ENCODE data around the gene AUNIP. TPM values are rescaled to one million over a fixed set of nuclear protein-coding genes. Genes with fewer than 3 reads are reported as not detected.

AUNIP gene
- total RNA-seq, 3 donors from 2014 or later: 0.28 to 1.5 (median 0.35) TPM

- TF ChIP-seq CTCF (IDR thresholded peaks at IDR 0.05): no peak
- peak; percentile 21 for ATAC-seq
- Histone ChIP-seq H3K4me3 (no peak overlapping the region), H3K36me3 (ENCODE audit: low read depth) (no peaks in the 10 kb centered on the region), H3K4me1 (ENCODE audit: low read depth) (peaks cover 36% of the 10 kb centered on the region), H3K9me3 (no peaks in the 10 kb centered on the region)
- intact Hi-C loops (cut with DNase I, micrococcal nuclease): no loop called here
- DNase-seq: peak in 2 of 3 donors; percentile 33 to 41
These were observed 13.9 kb upstream of the AUNIP start for GRCh38 chr1:25873120-25873519.

GRCh38 chr1:25872713-25873112, 13.5 kb upstream of the AUNIP start:
- Histone ChIP-seq H3K4me3 (no peak overlapping the region), H3K4me1 (ENCODE audit: low read depth) (peaks cover 39% of the 10 kb centered on the region), H3K36me3 (ENCODE audit: low read depth) (no peaks in the 10 kb centered on the region), H3K9me3 (no peaks in the 10 kb centered on the region)
- DNase-seq: no peak
- TF ChIP-seq CTCF (IDR thresholded peaks at IDR 0.05): no peak
- ATAC-seq: no peak
- intact Hi-C loops (cut with DNase I, micrococcal nuclease): no loop called here

- no peak for TF ChIP-seq CTCF (IDR thresholded peaks at IDR 0.05)
- DNase-seq (peak in 1 of 3 donors; percentile 36), ATAC-seq (no peak)
- Histone ChIP-seq H3K4me3 (no peak overlapping the region), H3K36me3 (ENCODE audit: low read depth) (no peaks in the 10 kb centered on the region), H3K9me3 (no peaks in the 10 kb centered on the region), H3K4me1 (ENCODE audit: low read depth) (peaks cover 47% of the 10 kb centered on the region)
- intact Hi-C loops (cut with DNase I, micrococcal nuclease): no loop called here
These were observed 12.6 kb upstream of the AUNIP start for GRCh38 chr1:25871704-25872494.

- DNase-seq (peak in 2 of 3 donors; percentile 26 to 43), ATAC-seq (peak; percentile 44)
- Histone ChIP-seq H3K36me3 (ENCODE audit: low read depth) (no peaks in the 10 kb centered on the region), H3K9me3 (no peaks in the 10 kb centered on the region), H3K4me3 (no peak overlapping the region), H3K4me1 (ENCODE audit: low read depth) (peaks cover 47% of the 10 kb centered on the region)
- TF ChIP-seq CTCF (IDR thresholded peaks at IDR 0.05): no peak
- intact Hi-C loops (cut with DNase I, micrococcal nuclease): no loop called here
These were observed 11.9 kb upstream of the AUNIP start for GRCh38 chr1:25871086-25871703.

DNA sequence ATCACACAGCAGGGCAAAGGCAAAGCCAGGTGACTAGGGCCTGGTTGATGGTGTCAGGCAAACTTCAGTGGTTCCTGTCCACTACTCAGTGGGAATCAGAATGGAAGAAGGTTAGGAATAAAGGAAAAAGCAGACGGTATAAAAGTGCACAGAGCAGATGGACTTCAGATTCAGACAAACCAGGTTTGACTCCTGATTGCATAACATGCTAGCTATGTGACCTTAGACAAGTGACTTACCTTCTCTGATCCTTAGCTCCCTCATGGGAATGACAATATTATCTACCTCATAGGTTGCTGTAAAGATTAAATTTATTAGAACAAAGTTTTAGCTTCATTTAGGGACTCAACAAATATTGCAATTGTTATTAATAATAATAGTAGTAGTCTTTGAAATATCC, 11.4 kb upstream of the AUNIP start:
- DNase-seq (no peak), ATAC-seq (no peak)
- Histone ChIP-seq H3K9me3 (no peaks in the 10 kb centered on the region), H3K36me3 (ENCODE audit: low read depth) (no peaks in the 10 kb centered on the region), H3K4me3 (no peak overlapping the region), H3K4me1 (ENCODE audit: low read depth) (peaks cover 43% of the 10 kb centered on the region)
- intact Hi-C loops (cut with DNase I, micrococcal nuclease): no loop called here
- no peak for TF ChIP-seq CTCF (IDR thresholded peaks at IDR 0.05)

Measured in mucosa of descending colon (tissue), 3 donors.